ENCODE results near the gene MITF.

DNA sequence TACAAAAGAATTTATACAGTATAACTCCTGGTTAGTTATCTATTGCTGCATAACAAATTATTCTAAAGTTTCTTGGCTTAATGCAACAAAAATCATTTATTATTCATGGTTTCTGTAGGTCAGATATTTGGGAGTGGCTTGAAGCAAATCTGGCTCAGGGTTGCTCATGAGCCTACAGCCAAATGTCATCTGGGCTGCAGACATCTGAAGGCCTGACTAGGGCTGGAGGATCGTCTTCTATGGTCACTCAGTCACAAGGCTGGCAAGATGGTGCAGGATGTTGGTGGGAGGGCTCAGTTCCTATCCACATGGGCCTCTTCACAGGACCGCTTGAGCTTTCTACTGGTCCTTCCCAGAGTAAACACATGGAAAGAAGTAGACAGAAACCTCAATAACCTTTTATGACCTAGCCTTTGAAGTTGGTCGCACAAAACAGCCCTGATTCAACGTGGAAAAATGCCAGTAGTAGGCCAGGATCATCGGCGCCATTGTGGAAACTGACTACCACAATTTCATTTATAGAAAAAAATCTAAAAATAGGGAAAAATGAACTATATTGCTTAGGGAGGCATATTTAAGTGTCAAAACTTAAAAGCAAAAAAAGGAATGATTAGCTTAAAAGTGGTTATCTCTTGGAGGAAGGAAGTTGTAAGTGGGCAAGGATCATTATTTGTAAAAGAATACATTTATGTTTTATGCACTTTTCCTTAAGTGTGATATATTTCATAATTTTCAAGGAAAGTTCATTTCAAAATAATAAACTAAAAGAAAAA is 9.9 kb upstream of the MITF start:
- no peak for TF ChIP-seq CTCF (IDR thresholded peaks at IDR 0.05)
- no peak for TF ChIP-seq ZFX (IDR thresholded peaks at IDR 0.05; ENCODE audit: borderline replicate concordance)
